Inflammatory macrophage treated with lipopolysaccharide for 4 hours (primary cell): ENCODE data around the gene ADK.
A peak's percentile ranks its signal among the peaks of the same experiment; 100 is the strongest.

Experiments used
- DNase-seq: peaks from one replicate; pipeline ENCODE4 v3.0.0-alpha.2; 2020

Gene ADK

GRCh38 chr10:74150204-74150989, 624 bp upstream of the ADK start, which contains the start of gene AP3M1:
AP3M1 (minus strand) TSS chr10:74150828; CDS start chr10:74138379, 12,449 bp downstream.
- no peak for DNase-seq

DNA sequence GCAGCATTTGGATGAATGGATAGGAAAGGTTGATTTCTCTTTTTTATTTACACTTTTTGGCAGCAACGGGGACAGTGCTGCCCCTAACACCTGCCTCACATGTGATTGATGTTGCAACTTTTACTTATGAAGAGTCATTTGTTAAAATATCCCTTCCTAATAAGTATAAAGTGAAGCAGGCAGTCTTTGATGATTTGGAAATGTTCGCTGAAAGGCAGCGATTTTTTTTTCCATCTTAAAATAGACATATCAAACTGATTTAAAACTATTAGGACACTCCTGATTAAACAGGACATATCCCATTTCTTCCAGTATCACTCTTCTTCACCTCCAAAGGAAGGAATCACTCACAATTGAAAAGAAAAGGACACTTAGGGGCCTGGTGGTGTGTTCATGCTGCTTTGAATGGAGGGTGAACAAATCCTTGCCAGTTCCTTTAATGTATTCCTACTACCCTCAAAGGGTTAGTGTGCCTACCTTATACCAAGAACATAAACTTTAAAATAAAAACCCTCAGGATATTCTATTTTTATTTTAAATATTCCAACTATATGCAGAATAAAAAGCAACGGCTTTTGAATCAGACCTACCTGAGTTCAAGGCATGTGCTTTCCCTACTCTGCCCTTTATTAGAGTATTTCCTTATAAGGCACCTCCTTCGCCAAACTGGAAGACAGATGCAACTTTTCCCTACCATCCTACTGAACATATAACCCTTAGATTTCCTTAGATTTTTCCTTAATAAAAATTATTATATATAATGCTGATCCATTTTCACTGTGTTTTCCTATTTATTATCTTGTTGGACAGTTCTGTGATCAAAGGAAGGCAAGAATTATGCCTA, 1.1 kb downstream of the ADK start:
- DNase-seq, result no peak

GRCh38 chr10:74153123-74153522, 2.1 kb downstream of the ADK start:
- DNase-seq, result no peak

GRCh38 chr10:74153676-74154075, 2.7 kb downstream of the ADK start:
- no peak for DNase-seq

DNA sequence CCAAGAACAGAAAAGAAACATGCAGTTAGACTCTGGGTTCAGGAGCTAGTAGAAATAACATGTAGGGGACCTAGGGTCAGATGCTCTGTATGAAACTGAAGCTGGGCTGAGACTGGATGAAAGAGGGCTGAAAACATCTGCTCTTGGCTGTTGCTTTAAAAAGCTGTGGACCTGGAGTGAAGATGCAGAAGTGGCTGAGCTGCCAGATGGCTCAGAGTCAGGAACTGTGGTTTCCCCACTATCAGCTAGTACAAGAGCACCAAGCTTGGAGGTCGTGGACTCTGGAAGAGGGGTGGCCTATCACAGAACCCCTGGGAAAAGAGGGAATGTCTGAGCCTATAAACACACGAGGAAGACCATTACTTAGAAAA, 5.9 kb downstream of the ADK start:
- DNase-seq, result no peak

GRCh38 chr10:74160013-74160412, 9.0 kb downstream of the ADK start:
- no peak for DNase-seq

- no peak for DNase-seq
Observed at GRCh38 chr10:74163319-74164068, 12.5 kb downstream of the ADK start.

DNA sequence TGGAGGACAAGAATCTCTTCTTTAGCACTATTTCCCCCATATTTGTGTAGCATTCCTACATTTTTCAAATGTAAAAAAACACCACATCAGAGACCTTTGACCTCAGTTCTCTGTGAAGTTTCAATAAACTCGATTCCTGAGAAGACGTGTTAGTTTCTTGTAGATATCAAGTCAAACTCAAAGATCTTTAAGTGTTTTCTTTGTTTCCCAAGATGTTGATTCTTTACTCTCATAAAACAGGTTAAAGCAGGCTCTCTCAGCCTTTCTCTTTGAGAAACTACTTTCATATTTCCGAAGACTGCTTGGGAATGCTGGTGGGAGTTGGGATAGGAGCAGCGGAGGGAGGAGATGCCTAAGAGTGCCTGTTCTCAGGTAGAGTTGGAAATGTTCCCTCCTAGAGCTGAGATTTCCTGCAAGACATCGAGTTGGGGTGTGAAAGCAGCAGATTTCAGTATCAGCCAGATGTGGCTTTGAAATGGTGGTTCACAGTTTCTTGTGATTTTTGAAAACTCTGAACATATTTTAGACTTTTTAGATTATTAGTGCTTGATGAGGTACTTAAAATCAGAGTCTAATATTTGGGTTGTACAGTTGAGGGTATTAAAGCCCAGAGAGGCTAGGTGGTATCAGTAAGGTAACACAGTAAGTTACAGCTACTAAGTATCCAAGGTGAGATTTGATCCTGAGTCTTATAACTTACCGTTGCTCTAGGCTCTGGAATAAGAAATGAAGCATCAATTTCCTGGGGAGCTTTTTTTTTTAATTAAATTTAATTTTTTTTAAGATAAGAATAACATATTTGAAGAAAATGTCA, 13.9 kb downstream of the ADK start:
- no peak for DNase-seq

DNA sequence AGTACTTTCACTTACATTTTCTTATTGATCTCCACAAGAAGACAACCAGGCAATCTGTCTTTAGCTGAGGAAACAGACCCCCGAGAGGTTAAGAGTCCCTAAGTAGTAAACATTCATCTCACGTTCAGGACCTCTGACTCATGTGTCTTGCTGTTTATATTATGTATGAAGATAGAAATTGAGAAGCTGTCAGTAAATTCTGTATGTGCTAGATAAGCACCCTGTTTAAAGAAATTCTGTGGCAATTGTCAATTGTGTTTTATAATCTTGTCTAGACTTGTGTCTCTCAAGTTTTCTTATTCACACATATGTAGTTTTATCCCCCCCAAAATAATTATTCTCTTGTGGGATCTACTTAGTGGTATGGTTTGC, 14.5 kb downstream of the ADK start:
- DNase-seq, result no peak

DNA sequence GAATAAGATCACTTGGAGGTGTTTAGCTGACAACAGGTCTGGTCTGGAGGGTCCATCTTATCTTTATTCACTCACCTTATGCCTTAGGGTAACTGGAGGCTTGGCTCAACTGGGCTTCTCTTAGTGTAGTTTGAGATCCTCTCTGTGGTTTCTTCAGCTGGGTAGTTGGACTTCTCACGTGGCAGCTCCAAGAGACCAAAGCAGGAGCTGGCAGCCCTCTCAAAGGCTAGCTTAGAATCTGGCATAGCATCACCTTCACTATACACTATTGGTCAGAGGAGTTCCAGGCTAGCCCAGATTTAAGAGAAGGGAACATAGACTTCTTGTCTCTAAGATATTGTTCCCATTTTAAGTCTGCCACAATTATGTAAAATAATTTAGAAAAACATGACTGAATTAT, 16.4 kb downstream of the ADK start:
- DNase-seq, result no peak

DNA sequence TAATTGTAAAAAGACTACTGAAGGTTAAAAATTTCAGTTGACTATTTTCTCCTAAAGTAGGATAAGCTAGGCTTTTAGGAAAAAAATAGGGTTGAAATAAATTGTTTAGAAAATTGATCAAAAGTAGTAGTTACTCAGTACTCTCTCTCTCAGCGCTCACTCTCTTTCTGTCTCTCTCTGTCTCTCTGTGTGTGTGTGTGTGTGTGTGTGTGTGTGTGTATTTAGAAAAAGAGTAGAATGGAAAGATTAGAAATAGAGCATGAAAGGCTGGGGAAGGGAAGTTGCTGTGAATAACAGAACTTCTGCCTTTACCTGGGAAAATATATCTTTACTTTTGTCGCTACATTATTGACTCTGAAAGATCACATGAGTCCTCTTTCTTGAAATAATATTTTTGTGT, 20.6 kb downstream of the ADK start:
- DNase-seq, result no peak

DNA sequence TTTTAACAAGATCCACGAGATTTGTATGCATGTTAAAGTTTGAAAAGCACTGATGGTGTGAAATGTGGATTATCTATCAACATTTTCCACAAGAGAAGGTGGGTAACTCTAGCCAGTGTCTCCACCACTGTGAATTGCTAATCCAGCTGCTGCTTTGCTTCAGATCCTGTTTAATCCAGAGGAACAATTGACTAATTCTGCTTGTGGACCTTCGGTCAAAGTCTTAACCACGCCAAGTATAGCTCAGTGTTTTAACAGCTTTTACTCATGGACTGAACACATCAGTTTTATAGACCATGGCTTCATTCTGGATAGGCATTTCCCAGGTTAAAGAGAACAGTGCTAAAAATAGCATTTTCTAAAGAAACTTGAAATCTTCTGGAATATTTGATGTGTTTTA, 23.5 kb downstream of the ADK start:
- no peak for DNase-seq

- no peak for DNase-seq
Observed at GRCh38 chr10:74175510-74176379, 24.7 kb downstream of the ADK start.

GRCh38 chr10:74176380-74177139, 25.5 kb downstream of the ADK start:
- peak; percentile 99 for DNase-seq

- peak; percentile 31 for DNase-seq
Observed at GRCh38 chr10:74177140-74177677, 26.2 kb downstream of the ADK start.

- no peak for DNase-seq
Observed at GRCh38 chr10:74178042-74178791, 27.2 kb downstream of the ADK start.

- peak; percentile 55 for DNase-seq
Observed at GRCh38 chr10:74179111-74179710, 28.2 kb downstream of the ADK start.

DNA sequence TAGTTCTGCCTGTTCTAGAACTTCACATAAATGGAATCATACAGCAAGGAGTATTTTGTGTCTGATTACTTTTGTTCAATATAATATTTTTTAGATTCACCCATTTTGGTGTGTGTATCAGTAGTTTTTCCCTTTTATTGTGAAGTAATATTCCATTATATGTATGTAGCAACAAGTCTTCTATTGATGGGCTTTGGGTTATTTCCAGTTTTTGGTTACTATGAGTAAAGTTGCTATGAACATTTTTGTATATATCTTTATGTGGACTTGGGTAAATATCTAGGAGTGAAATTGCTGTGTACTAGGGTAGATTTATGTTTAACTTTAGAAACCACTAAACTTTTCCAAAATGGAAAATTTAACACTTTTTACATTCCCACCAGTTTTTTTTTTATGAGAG, 35.7 kb downstream of the ADK start:
- no peak for DNase-seq

DNA sequence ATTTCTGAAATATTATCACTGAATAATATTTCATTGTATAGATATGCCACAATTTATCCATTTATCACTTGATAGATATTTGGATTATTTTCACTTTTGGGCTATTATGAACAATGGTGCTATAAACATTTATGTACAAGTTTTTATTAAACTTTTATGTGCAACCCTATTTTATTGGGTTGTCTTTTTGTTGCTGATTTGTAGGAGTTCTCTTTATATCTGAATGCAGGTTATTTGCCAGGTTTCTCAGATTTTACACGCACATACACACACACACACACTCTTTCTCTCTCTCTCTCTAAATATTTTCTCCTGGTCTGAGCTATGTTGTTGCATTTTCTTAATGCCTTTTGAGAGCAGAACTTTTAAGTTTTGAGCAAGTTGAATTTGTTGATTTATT, 36.2 kb downstream of the ADK start:
- no peak for DNase-seq
